Heart left ventricle (tissue), 16 donors: Measurements from ENCODE around the gene TRMT6. TPM values are rescaled to one million over a fixed set of nuclear protein-coding genes. Genes with fewer than 3 reads are reported as not detected.
A peak's percentile ranks its signal among the peaks of the same experiment; 100 is the strongest.

Experiments used
- ATAC-seq, 4 donors: fragments of 200-7000 bp; cut with Tn5 transposase; one replicate each; pipeline ENCODE4 v1.9.1; 2020 to 2022; ENCODE audit warnings: moderate library complexity in 4 of 4, mild to moderate bottlenecking in 3 of 4, moderate number of reproducible peaks in 1 of 4
- DNase-seq, 5 donors: peaks; one replicate each; pipeline ENCODE4 v3.0.0-alpha.2; 2020
- H3K27ac ChIP-seq, 12 donors: fragments of 200-600 bp; sonication (generic) in 4 of 12; one replicate each; pipeline versions ENCODE4 v1.5.0 to v1.8.0; 2016 to 2022; ENCODE audit warnings: mild to moderate bottlenecking in 2 of 12
- H3K27me3 ChIP-seq, 9 donors: fragments of 200-600 bp; sonication (generic) in 2 of 9; one replicate each; pipeline versions ENCODE4 v1.5.1 to v1.8.0; 2016 to 2022; ENCODE audit warnings: mild to moderate bottlenecking in 3 of 9
- H3K36me3 ChIP-seq, 9 donors: fragments of 200-600 bp; sonication (generic) in 2 of 9; one replicate each; pipeline versions ENCODE4 v1.5.0 to v1.8.0; 2018 to 2022; ENCODE audit warnings: mild to moderate bottlenecking in 2 of 9
- H3K4me1 ChIP-seq, 12 donors: fragments of 200-600 bp; sonication (generic) in 4 of 12; one replicate each; pipeline versions ENCODE4 v1.5.0 to v1.8.0; 2016 to 2022; ENCODE audit warnings: mild to moderate bottlenecking in 3 of 12
- H3K4me3 ChIP-seq, 12 donors: fragments of 200-600 bp; sonication (generic) in 4 of 12; one replicate each; pipeline versions ENCODE4 v1.5.0 to v1.8.0; 2017 to 2022; ENCODE audit warnings: mild to moderate bottlenecking in 9 of 12, moderate library complexity in 4 of 12
- H3K9me3 ChIP-seq, 12 donors: fragments of 200-600 bp; sonication (generic) in 4 of 12; one replicate each; pipeline versions ENCODE4 v1.5.0 to v1.8.0; 2016 to 2022; ENCODE audit warnings: mild to moderate bottlenecking in 1 of 12
- POLR2A ChIP-seq, 2 donors: fragments of 450-650 bp; IDR thresholded peaks; one replicate each; pipeline ENCODE4 v1.6.1; 2017; ENCODE audit warnings: antibody characterized with exemption in 2 of 2, mild to moderate bottlenecking in 2 of 2, moderate library complexity in 2 of 2
- WGBS, 4 donors: extraction: QIAGEN DNeasy Blood & Tissue Kit in 2 of 4; methylation state at CpG; one replicate each; pipeline versions ENCODE4 v1.1.5 to v1.1.7; 2013 to 2018; 5-methylcytosine and 5-hydroxymethylcytosine counted together
- intact Hi-C, 10 donors: fragments of 100-400 bp; cut with DNase I; formaldehyde crosslinking; loops; one replicate each; pipeline versions ENCODE4 v1.11.1 to v1.14.2; 2022
- polyA plus RNA-seq, 2 donors: library from polyadenylated mRNA; stranded (reverse); fragments of 200-250 nt; gene quantifications; one replicate each; pipeline ENCODE4 v1.2.3, GENCODE V29; 2013
- total RNA-seq, 9 donors: library from RNA; depleted of rRNA in 2 of 9; stranded (reverse); fragments of >200 nt in 2 of 9; fragmentation: NEBNext Ultra II Directional in 3 of 9; extraction: Animal tissue kit (Norgen Biotek cat#: 25700) in 3 of 9; gene quantifications; one replicate each; pipeline versions ENCODE4 v1.1.0 to v1.2.4, GENCODE V29; 2016 to 2023
- TF ChIP-seq, protein P1 (sequence below), 12 donors: fragments of 200-600 bp; sonication (generic) in 4 of 12; IDR thresholded peaks; one replicate each; pipeline versions ENCODE4 v1.5.0 to v1.8.0; 2018 to 2022; ENCODE audit warnings: antibody characterized with exemption in 12 of 12, mild to moderate bottlenecking in 5 of 12
- donor health status: ischemic (EF 13 %, LVEDD 7.1; RV severe dilation, severe dysfunction).
- donor health status: healthy with polysubstance abuse.
- donor health status: DM: no; HTN: yes; CAD: no.
- donor health status: DM: no; HTN: no; CAD: no.
- donor health status: ischemic (EF 25% LVEDD 6.9; RV normal size, moderate dysfunction).
- donor health status: ischemic (EF 25% LVEDD 5.7; RV mildly dilated, moderate dysfunction).
- donor health status: healthy.
- donor health status: DM: yes; HTN: yes; CAD: no.
- donor health status: ischemic (EF 35%, LVEDD 5.7; RV mildly dilated, moderate dysfunction).
- donor health status: nonischemic (EF 11% LVEDD 7.7; RV severe dilation, severe dysfunction).
- donor health status: DM: yes; HTN: yes; CAD: no.
- donor health status: PGD.
- donor health status: ischemic (EF 29% LVEDD 5.4; RV normal size, mild dysfunction).
- donor health status: nonischemic (EF 23%, LVEDD 6.1; RV moderate dilation, normal function).

TRMT6 gene
- total and polyA plus RNA-seq, 11 donors = 4.8 to 18.2 (median 9.8) TPM

DNA sequence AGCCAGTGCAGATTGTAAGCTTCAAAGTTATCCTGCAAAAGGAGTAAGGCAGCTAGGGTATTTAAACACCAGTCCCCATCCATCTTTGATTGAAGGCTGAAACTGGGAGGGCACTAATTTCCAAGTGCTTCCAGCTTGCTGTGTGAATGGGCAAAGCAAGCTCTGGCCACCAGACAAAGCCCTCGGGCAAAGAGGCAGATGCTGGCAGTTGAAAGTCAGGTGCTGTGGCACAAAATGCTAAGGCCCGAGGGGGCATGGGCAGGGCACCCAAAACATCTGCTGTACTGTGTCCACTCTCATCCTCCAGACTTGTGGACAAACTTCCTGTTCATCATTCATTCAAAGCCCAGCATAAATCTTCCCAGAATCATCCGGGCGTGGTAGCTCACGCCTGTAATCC, 62.9 kb downstream of the TRMT6 start:
- TF ChIP-seq POLR2A (IDR thresholded peaks at IDR 0.05) = no peak
- TF ChIP-seq, protein P1, sequence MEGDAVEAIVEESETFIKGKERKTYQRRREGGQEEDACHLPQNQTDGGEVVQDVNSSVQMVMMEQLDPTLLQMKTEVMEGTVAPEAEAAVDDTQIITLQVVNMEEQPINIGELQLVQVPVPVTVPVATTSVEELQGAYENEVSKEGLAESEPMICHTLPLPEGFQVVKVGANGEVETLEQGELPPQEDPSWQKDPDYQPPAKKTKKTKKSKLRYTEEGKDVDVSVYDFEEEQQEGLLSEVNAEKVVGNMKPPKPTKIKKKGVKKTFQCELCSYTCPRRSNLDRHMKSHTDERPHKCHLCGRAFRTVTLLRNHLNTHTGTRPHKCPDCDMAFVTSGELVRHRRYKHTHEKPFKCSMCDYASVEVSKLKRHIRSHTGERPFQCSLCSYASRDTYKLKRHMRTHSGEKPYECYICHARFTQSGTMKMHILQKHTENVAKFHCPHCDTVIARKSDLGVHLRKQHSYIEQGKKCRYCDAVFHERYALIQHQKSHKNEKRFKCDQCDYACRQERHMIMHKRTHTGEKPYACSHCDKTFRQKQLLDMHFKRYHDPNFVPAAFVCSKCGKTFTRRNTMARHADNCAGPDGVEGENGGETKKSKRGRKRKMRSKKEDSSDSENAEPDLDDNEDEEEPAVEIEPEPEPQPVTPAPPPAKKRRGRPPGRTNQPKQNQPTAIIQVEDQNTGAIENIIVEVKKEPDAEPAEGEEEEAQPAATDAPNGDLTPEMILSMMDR (IDR thresholded peaks at IDR 0.05) = no peak
- Histone ChIP-seq H3K4me1 (peaks cover 0 to 22% (median 1%) of the 10 kb centered on the region in 12 donors), H3K4me3 (no peak overlapping the region), H3K27me3 (no peaks in the 10 kb centered on the region), H3K9me3 (no peaks in the 10 kb centered on the region), H3K36me3 (no peaks in the 10 kb centered on the region), H3K27ac (peak overlapping the region in 11 of 12 donors; percentile 7 to 89 (median 63))
- no peak for DNase-seq
- WGBS, 4 donors = 63 to 83% (median 76%) methylated on average over 3 to 5 of the region's 5 CpGs
- intact Hi-C loops = loop anchor here in 4 of 10 donors (2.0 to 10.0 kb wide), 4 partner anchors 50 to 55 kb away; no protein-coding TSS in a partner anchor
- ATAC-seq = peak in 3 of 4 donors; percentile 10 to 31 (median 30)

Other genes starting within 250 kb of the TRMT6 start
- gene SHLD1, start 200.1 kb downstream of the TRMT6 start, total RNA-seq = 1 to 10 TPM in 8 of 9 donors, under 1 TPM in 1; 0.94 to 7.1 (median 4.5) TPM
- gene SHLD1, start 200.1 kb downstream of the TRMT6 start, polyA plus RNA-seq = 1 to 10 TPM; 6.1 to 6.6 TPM
- gene CHGB, start 39.0 kb downstream of the TRMT6 start, total RNA-seq = 1 to 10 TPM in 8 of 9 donors, under 1 TPM in 1; 0.79 to 9.1 (median 4.5) TPM
- 1 to 10 TPM; 1.9 to 2.1 TPM for gene CHGB, start 39.0 kb downstream of the TRMT6 start, polyA plus RNA-seq
- 1 to 10 TPM; 3.5 to 8.7 (median 6.6) TPM for gene MCM8, start 119 bp upstream of the TRMT6 start, total RNA-seq
- 1 to 10 TPM; 1.8 to 4.9 TPM for gene MCM8, start 119 bp upstream of the TRMT6 start, polyA plus RNA-seq
- gene CRLS1, start 55.6 kb upstream of the TRMT6 start, total RNA-seq = 100 to 1,000 TPM in 2 of 9 donors, 10 to 100 TPM in 7; 44.4 to 106 (median 91.3) TPM
- gene CRLS1, start 55.6 kb upstream of the TRMT6 start, polyA plus RNA-seq = 100 to 1,000 TPM in 1 of 2 donors, 10 to 100 TPM in 1; 66.6 to 119 TPM
- gene LRRN4, start 103.5 kb upstream of the TRMT6 start, total RNA-seq = 10 to 100 TPM in 1 of 9 donors, under 1 TPM in 6, not detected in 2; 0.12 to 18.7 (median 0.17) TPM
- not detected for gene LRRN4, start 103.5 kb upstream of the TRMT6 start, polyA plus RNA-seq
- gene FERMT1, start 172.5 kb upstream of the TRMT6 start, total RNA-seq = 1 to 10 TPM in 6 of 9 donors, under 1 TPM in 2, not detected in 1; 0.53 to 2.4 (median 1.3) TPM
- gene FERMT1, start 172.5 kb upstream of the TRMT6 start, polyA plus RNA-seq = under 1 TPM; 0.06 to 0.15 TPM